Astrocyte (in vitro differentiated cells and primary cell): ENCODE data around the gene CDH9. TPM values are rescaled to one million over a fixed set of nuclear protein-coding genes. Genes with fewer than 3 reads are reported as not detected.

ENCODE experiments used
- DNase-seq: peaks from one replicate; pipeline ENCODE4 v3.0.0-alpha.2; 2010; ENCODE audit warnings: low read depth
- FAIRE-seq: peaks from 2 replicates; lab custom pipeline; 2011; peaks lifted over from hg19 to GRCh38; lab: Jason Lieb, UNC
- H2AFZ ChIP-seq: 2 replicates; pipeline ENCODE4 v1.6.0; 2012; ENCODE audit warnings: low read depth, low read length, inconsistent platforms
- H3K27ac ChIP-seq: 2 replicates; pipeline ENCODE4 v1.5.1; 2011; ENCODE audit warnings: low read depth, low read length, inconsistent platforms
- H3K27me3 ChIP-seq: 2 replicates; pipeline ENCODE4 v1.6.0; 2011; ENCODE audit warnings: low read length, inconsistent platforms; ENCODE audit not compliant: insufficient read depth
- H3K36me3 ChIP-seq: 2 replicates; pipeline ENCODE4 v1.5.1; 2011; ENCODE audit warnings: low read length, inconsistent platforms; ENCODE audit not compliant: insufficient read depth
- H3K4me1 ChIP-seq: 2 replicates; pipeline ENCODE4 v1.5.1; 2011; ENCODE audit warnings: low read length, inconsistent platforms; ENCODE audit not compliant: insufficient read depth
- H3K4me2 ChIP-seq: 2 replicates; pipeline ENCODE4 v1.6.0; 2012; ENCODE audit warnings: low read length, inconsistent platforms
- H3K4me3 ChIP-seq: 2 replicates; pipeline ENCODE4 v1.5.1; 2011; ENCODE audit warnings: low read depth, mild to moderate bottlenecking, low read length, inconsistent platforms; ENCODE audit not compliant: insufficient read depth
- H3K79me2 ChIP-seq: 2 replicates; pipeline ENCODE4 v1.6.0; 2012; ENCODE audit warnings: mild to moderate bottlenecking, low read length, inconsistent platforms; ENCODE audit not compliant: insufficient read depth
- H3K9ac ChIP-seq: 2 replicates; pipeline ENCODE4 v1.6.0; 2012; ENCODE audit warnings: mild to moderate bottlenecking, low read length, inconsistent platforms
- H3K9me3 ChIP-seq: 2 replicates; pipeline ENCODE4 v1.5.1; 2012; ENCODE audit warnings: low read depth, mild to moderate bottlenecking, low read length, inconsistent platforms; ENCODE audit not compliant: insufficient read depth
- H4K20me1 ChIP-seq: 2 replicates; pipeline ENCODE4 v1.6.0; 2012; ENCODE audit warnings: low read length, inconsistent platforms; ENCODE audit not compliant: insufficient read depth
- H3K27ac Mint-ChIP-seq: one replicate; pipeline ENCODE4 v1.8.0; 2021; ENCODE audit warnings: mild to moderate bottlenecking, mixed read lengths; ENCODE audit not compliant: unreplicated experiment
- H3K27me3 Mint-ChIP-seq: one replicate; pipeline ENCODE4 v1.8.0; 2021; ENCODE audit warnings: low read depth, mixed read lengths; ENCODE audit not compliant: unreplicated experiment
- H3K36me3 Mint-ChIP-seq: one replicate; pipeline ENCODE4 v1.8.0; 2021; ENCODE audit warnings: low read depth, mixed read lengths; ENCODE audit not compliant: unreplicated experiment
- H3K4me1 Mint-ChIP-seq: one replicate; pipeline ENCODE4 v1.8.0; 2021; ENCODE audit warnings: low read depth, mixed read lengths; ENCODE audit not compliant: unreplicated experiment
- H3K4me3 Mint-ChIP-seq: one replicate; pipeline ENCODE4 v1.8.0; 2021; ENCODE audit warnings: mild to moderate bottlenecking, moderate library complexity, mixed read lengths; ENCODE audit not compliant: unreplicated experiment
- H3K9me3 Mint-ChIP-seq: one replicate; pipeline ENCODE4 v1.8.0; 2021; ENCODE audit warnings: mild to moderate bottlenecking, mixed read lengths; ENCODE audit not compliant: unreplicated experiment
- CTCF ChIP-seq: IDR thresholded peaks from 2 replicates; pipeline ENCODE4 v1.5.1; 2011; ENCODE audit warnings: low read depth, mild to moderate bottlenecking, inconsistent platforms, low read length, moderate library complexity; ENCODE audit not compliant: insufficient read depth
- EZH2 ChIP-seq: IDR thresholded peaks from 2 replicates; pipeline ENCODE4 v1.6.1; 2012; ENCODE audit warnings: mild to moderate bottlenecking, low read length, inconsistent platforms; ENCODE audit not compliant: insufficient read depth
- total RNA-seq: library from RNA; stranded (reverse); gene quantifications from 2 replicates; pipeline ENCODE4 v1.2.1, GENCODE V29; 2021

The CDH9 gene
- total RNA-seq, 1 donor from 2014 or later: not detected

DNA sequence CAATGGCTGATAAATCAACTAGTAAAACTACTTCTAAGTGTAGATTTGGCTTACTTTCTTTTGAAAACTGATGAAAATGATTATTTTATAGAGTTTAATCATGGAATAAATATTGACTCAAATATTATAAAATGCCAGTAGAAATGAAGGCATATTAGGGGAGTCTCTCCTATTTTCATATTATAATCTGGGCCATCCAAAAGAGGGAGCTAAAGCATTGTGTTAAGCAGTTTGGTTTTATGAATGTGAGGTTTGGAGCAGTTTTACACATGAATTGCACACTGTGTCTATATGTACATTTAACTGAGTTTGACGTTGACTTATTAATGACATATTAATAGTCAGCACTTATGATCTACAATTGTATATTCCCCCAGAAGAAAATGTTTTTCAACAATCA is 17.4 kb downstream of the CDH9 start:
- no peaks in the 10 kb centered on the region for H3K4me1 ChIP-seq
- Mint-ChIP-seq H3K27ac (no peak overlapping the region), H3K27me3 (no peaks in the 10 kb centered on the region), H3K4me3 (no peak overlapping the region), H3K9me3 (no peaks in the 10 kb centered on the region), H3K4me1 (no peaks in the 10 kb centered on the region), H3K36me3 (no peaks in the 10 kb centered on the region)
- no peak overlapping the region for H3K27ac ChIP-seq
- no peaks in the 10 kb centered on the region for H4K20me1 ChIP-seq
- FAIRE-seq: no peak
- H3K36me3 ChIP-seq: no peaks in the 10 kb centered on the region
- H3K9me3 ChIP-seq: no peaks in the 10 kb centered on the region
- H3K4me2 ChIP-seq: no peak overlapping the region
- H2AFZ ChIP-seq: no peak overlapping the region
- no peaks in the 10 kb centered on the region for H3K27me3 ChIP-seq
- DNase-seq: peak; percentile 2
- TF ChIP-seq EZH2 (no peak), CTCF (peak; percentile 33)
- H3K9ac ChIP-seq: no peak overlapping the region
- no peaks in the 10 kb centered on the region for H3K79me2 ChIP-seq
- no peak overlapping the region for H3K4me3 ChIP-seq

DNA sequence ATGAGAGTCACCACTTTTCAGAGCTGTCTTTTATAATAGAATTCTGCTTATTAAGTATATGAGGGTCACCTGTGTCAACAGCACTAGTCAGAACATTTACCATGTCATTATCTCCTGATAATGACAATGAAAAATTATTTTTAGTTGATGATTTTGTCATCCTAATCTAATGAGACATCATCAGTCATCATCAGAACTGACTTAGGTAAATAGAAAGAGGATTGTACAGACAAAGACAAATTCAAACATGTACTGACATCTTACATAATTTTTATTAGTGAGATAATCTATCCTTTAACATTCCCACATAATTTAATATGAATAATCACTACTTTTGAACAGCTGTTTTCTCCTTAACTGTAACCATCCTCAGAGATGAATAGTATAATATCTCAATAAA is 22.6 kb downstream of the CDH9 start:
- Histone ChIP-seq H3K9ac (no peak overlapping the region), H3K27me3 (no peaks in the 10 kb centered on the region), H3K4me2 (no peak overlapping the region), H3K27ac (no peak overlapping the region), H3K9me3 (no peaks in the 10 kb centered on the region), H3K4me3 (no peak overlapping the region), H3K36me3 (no peaks in the 10 kb centered on the region), H3K79me2 (no peaks in the 10 kb centered on the region), H4K20me1 (no peaks in the 10 kb centered on the region), H3K4me1 (no peaks in the 10 kb centered on the region), H2AFZ (no peak overlapping the region)
- Mint-ChIP-seq H3K4me3 (no peak overlapping the region), H3K36me3 (no peaks in the 10 kb centered on the region), H3K27me3 (no peaks in the 10 kb centered on the region), H3K4me1 (no peaks in the 10 kb centered on the region), H3K27ac (no peak overlapping the region), H3K9me3 (no peaks in the 10 kb centered on the region)
- DNase-seq (no peak), FAIRE-seq (no peak)
- TF ChIP-seq EZH2 (no peak), CTCF (no peak)

DNA sequence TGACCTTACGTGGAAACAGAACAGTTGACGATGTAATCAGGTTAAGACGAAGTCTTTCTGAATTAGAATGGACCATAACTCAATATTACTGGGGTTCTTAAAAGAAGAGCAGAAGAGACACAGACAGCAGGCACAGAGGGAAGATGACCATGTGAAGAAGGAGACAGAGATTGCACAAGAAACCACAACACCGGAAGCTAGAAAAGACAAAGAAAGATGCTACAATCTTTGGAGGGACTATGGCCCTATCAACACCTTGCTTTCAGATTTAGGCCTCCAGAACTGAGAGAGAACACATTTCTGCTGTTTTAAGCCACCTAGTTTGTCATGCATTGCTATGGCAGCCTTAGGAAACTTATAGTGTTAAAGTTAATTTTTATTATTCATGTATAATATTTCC is 27.1 kb downstream of the CDH9 start:
- Mint-ChIP-seq H3K4me1 (no peaks in the 10 kb centered on the region), H3K27ac (no peak overlapping the region), H3K9me3 (no peaks in the 10 kb centered on the region), H3K4me3 (no peak overlapping the region), H3K36me3 (no peaks in the 10 kb centered on the region), H3K27me3 (no peaks in the 10 kb centered on the region)
- Histone ChIP-seq H3K4me2 (no peak overlapping the region), H3K36me3 (no peaks in the 10 kb centered on the region), H3K27ac (no peak overlapping the region), H4K20me1 (no peaks in the 10 kb centered on the region), H3K79me2 (no peaks in the 10 kb centered on the region), H3K9ac (no peak overlapping the region), H3K4me3 (no peak overlapping the region), H3K9me3 (no peaks in the 10 kb centered on the region), H3K4me1 (no peaks in the 10 kb centered on the region), H3K27me3 (no peaks in the 10 kb centered on the region), H2AFZ (no peak overlapping the region)
- no peak for DNase-seq
- FAIRE-seq: no peak
- TF ChIP-seq EZH2 (no peak), CTCF (no peak)
